ENCODE results near the gene KIF26B.

KIF26B gene

GRCh38 chr1:245466261-245466660 lies 311.5 kb downstream of the KIF26B start:
- TF ChIP-seq EZH2phosphoT487 (IDR thresholded peaks at IDR 0.05; ENCODE audit: low read length) (no peak), CTCF (IDR thresholded peaks at IDR 0.05; ENCODE audit: low read length) (no peak), EZH2 (optimal IDR thresholded peaks at IDR 0.05; ENCODE audit: low read depth, low read length) (no peak)
- Histone ChIP-seq H3K79me2 (ENCODE audit: low read length) (no peaks in the 10 kb centered on the region), H3K4me3 (ENCODE audit: low read length) (no peak overlapping the region)

GRCh38 chr1:245467804-245468203 lies 313.0 kb downstream of the KIF26B start:
- H3K9me2 ChIP-seq (replicated peaks; ENCODE audit: insufficient read depth, low read length): no peaks in the 10 kb centered on the region
- H3F3A ChIP-seq (ENCODE audit: insufficient read depth, low read length): no peaks in the 10 kb centered on the region
- H3K4me3 ChIP-seq (ENCODE audit: low read length): no peak overlapping the region
- no peaks in the 10 kb centered on the region for H3K4me1 ChIP-seq (ENCODE audit: low read length)
- H4K20me1 ChIP-seq (ENCODE audit: insufficient read depth, low read length): no peaks in the 10 kb centered on the region
- no peaks in the 10 kb centered on the region for H3K27me3 ChIP-seq (replicated peaks; ENCODE audit: insufficient read depth, low read length)
- no peak overlapping the region for H3K4me2 ChIP-seq (ENCODE audit: low read depth, low read length)
- no peak overlapping the region for H3K9ac ChIP-seq (ENCODE audit: low read length)
- DNase-seq: no peak
- no peaks in the 10 kb centered on the region for H3K9me3 ChIP-seq (replicated peaks; ENCODE audit: insufficient read depth, low read length)
- H3K27ac ChIP-seq (ENCODE audit: low read length): no peak overlapping the region
- no peak overlapping the region for H2AFZ ChIP-seq (ENCODE audit: low read length)
- H3K79me2 ChIP-seq (ENCODE audit: low read length): no peaks in the 10 kb centered on the region
- no peaks in the 10 kb centered on the region for H3K36me3 ChIP-seq (replicated peaks; ENCODE audit: insufficient read depth, low read length)
- no peak for TF ChIP-seq CTCF (IDR thresholded peaks at IDR 0.05; ENCODE audit: low read length)
- TF ChIP-seq EZH2phosphoT487 (IDR thresholded peaks at IDR 0.05; ENCODE audit: low read length): no peak
- TF ChIP-seq EZH2 (optimal IDR thresholded peaks at IDR 0.05; ENCODE audit: low read depth, low read length): no peak

More at GRCh38 chr1:245466261-245466660, 311.5 kb downstream of the KIF26B start:
- Histone ChIP-seq H3K9me3 (replicated peaks; ENCODE audit: insufficient read depth, low read length) (no peaks in the 10 kb centered on the region), H3K4me1 (ENCODE audit: low read length) (no peaks in the 10 kb centered on the region), H3F3A (ENCODE audit: insufficient read depth, low read length) (no peaks in the 10 kb centered on the region), H3K4me2 (ENCODE audit: low read depth, low read length) (no peak overlapping the region), H4K20me1 (ENCODE audit: insufficient read depth, low read length) (no peaks in the 10 kb centered on the region), H3K9ac (ENCODE audit: low read length) (no peak overlapping the region), H2AFZ (ENCODE audit: low read length) (no peak overlapping the region), H3K9me2 (replicated peaks; ENCODE audit: insufficient read depth, low read length) (no peaks in the 10 kb centered on the region), H3K36me3 (replicated peaks; ENCODE audit: insufficient read depth, low read length) (no peaks in the 10 kb centered on the region), H3K27me3 (replicated peaks; ENCODE audit: insufficient read depth, low read length) (no peaks in the 10 kb centered on the region), H3K27ac (ENCODE audit: low read length) (no peak overlapping the region)
- DNase-seq: no peak

- Histone ChIP-seq H3K4me2 (ENCODE audit: low read depth, low read length) (no peak overlapping the region), H3K9me3 (replicated peaks; ENCODE audit: insufficient read depth, low read length) (no peaks in the 10 kb centered on the region), H3K9ac (ENCODE audit: low read length) (no peak overlapping the region), H3F3A (ENCODE audit: insufficient read depth, low read length) (no peaks in the 10 kb centered on the region), H2AFZ (ENCODE audit: low read length) (no peak overlapping the region), H4K20me1 (ENCODE audit: insufficient read depth, low read length) (no peaks in the 10 kb centered on the region), H3K27me3 (replicated peaks; ENCODE audit: insufficient read depth, low read length) (no peaks in the 10 kb centered on the region), H3K4me1 (ENCODE audit: low read length) (no peaks in the 10 kb centered on the region), H3K4me3 (ENCODE audit: low read length) (no peak overlapping the region), H3K9me2 (replicated peaks; ENCODE audit: insufficient read depth, low read length) (no peaks in the 10 kb centered on the region), H3K27ac (ENCODE audit: low read length) (no peak overlapping the region), H3K36me3 (replicated peaks; ENCODE audit: insufficient read depth, low read length) (no peaks in the 10 kb centered on the region), H3K79me2 (ENCODE audit: low read length) (no peaks in the 10 kb centered on the region)
- DNase-seq: no peak
- TF ChIP-seq EZH2 (optimal IDR thresholded peaks at IDR 0.05; ENCODE audit: low read depth, low read length): no peak
- no peak for TF ChIP-seq EZH2phosphoT487 (IDR thresholded peaks at IDR 0.05; ENCODE audit: low read length)
- TF ChIP-seq CTCF (IDR thresholded peaks at IDR 0.05; ENCODE audit: low read length): no peak
These were observed 314.2 kb downstream of the KIF26B start for GRCh38 chr1:245469006-245469405.

All from MM.1S (cell line).